BE2C (cell line): ENCODE measurements around the gene FBXW11.
"Not testable (repeated sequence)": the region's sequence is repeated elsewhere in the genome, so short reads cannot be mapped to it uniquely, and the experiment has no call there.

Experiments used
- DNase-seq: peaks from one replicate; pipeline ENCODE4 v3.0.0-alpha.2; 2020
- H3K27me3 ChIP-seq: fragments of 250-450 bp; sonication (Bioruptor Pico); 2 replicates; pipeline ENCODE4 v1.5.1; 2020; ENCODE audit warnings: mild to moderate bottlenecking
- H3K36me3 ChIP-seq: fragments of 250-450 bp; sonication (Bioruptor Pico); 2 replicates; pipeline ENCODE4 v1.5.1; 2020; ENCODE audit warnings: mild to moderate bottlenecking
- H3K4me1 ChIP-seq: fragments of 250-450 bp; sonication (Bioruptor Pico); 2 replicates; pipeline ENCODE4 v1.5.1; 2020
- H3K4me3 ChIP-seq: 2 replicates; pipeline ENCODE4 v1.5.1; 2011; ENCODE audit warnings: low read depth, low read length
- H3K9me3 ChIP-seq: fragments of 250-450 bp; sonication (Bioruptor Pico); 2 replicates; pipeline ENCODE4 v1.5.1; 2020
- TF ChIP-seq, protein P1 (sequence below): IDR thresholded peaks from 2 replicates; pipeline ENCODE4 v1.5.1; 2012; ENCODE audit warnings: mild to moderate bottlenecking, low read depth, low read length

FBXW11 gene

DNA sequence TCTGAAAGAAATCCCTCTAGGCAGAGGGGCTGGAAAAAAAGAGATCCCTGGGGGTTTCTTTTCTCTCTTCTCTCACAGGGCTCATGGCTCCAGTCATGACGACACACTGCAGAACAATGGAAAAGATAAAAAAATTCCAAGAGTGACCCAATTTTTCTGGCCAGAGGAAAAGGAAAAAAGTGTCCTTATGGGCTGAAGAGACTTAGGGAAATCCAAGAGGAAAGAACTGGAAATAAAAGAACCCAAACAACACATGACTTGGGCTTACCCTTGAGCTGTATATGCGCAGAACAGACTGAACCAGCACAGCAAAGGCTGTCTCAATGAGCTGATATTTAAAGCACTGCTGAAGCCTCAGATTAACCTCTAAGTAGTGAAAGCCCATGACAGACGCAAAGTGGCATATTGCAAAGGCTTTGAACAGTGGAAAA, 118.4 kb downstream of the FBXW11 start:
- TF ChIP-seq, protein P1, sequence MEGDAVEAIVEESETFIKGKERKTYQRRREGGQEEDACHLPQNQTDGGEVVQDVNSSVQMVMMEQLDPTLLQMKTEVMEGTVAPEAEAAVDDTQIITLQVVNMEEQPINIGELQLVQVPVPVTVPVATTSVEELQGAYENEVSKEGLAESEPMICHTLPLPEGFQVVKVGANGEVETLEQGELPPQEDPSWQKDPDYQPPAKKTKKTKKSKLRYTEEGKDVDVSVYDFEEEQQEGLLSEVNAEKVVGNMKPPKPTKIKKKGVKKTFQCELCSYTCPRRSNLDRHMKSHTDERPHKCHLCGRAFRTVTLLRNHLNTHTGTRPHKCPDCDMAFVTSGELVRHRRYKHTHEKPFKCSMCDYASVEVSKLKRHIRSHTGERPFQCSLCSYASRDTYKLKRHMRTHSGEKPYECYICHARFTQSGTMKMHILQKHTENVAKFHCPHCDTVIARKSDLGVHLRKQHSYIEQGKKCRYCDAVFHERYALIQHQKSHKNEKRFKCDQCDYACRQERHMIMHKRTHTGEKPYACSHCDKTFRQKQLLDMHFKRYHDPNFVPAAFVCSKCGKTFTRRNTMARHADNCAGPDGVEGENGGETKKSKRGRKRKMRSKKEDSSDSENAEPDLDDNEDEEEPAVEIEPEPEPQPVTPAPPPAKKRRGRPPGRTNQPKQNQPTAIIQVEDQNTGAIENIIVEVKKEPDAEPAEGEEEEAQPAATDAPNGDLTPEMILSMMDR: no peak
- DNase-seq: no peak
- H3K27me3 ChIP-seq: no peaks in the 10 kb centered on the region
- H3K36me3 ChIP-seq: peaks cover 16% of the 10 kb centered on the region
- H3K9me3 ChIP-seq: no peaks in the 10 kb centered on the region
- no peaks in the 10 kb centered on the region for H3K4me1 ChIP-seq
- no peak overlapping the region for H3K4me3 ChIP-seq

DNA sequence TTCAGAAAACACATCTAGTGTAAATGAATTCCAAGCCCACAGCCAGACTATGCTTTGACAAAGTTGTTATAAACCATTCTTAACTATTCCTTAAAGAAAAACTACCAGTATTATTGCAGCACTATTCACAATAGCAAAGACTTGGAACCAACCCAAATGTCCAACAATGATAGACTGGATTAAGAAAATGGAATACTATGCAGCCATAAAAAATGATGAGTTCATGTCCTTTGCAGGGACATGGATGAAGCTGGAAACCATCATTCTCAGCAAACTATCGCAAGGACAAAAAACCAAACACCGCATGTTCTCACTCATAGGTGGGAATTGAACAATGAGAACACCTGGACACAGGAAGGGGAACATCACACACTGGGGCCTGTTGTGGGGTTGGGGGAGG, 120.4 kb downstream of the FBXW11 start:
- not testable (repeated sequence) for H3K4me3 ChIP-seq, H3K4me1 ChIP-seq, H3K27me3 ChIP-seq, H3K9me3 ChIP-seq, DNase-seq
- peaks cover 20% of the 10 kb centered on the region for H3K36me3 ChIP-seq

DNA sequence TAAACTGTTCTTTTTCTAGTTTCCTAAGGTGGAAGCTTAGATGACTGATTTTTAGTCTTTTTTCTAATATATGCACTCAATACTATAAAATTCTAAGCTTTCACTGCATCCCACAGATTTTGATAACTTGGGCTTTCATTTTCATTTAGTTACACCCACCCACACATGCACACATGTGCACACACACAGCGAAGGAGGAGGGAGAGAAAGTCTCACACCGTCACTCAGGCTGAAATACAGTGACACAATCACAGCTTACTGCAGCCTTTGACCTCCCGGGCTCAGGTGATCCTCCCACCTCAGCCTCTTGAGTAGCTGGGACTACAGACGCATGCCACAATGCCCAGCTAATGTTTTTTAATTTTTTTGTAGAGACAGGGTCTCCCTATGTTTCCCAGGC, 124.3 kb downstream of the FBXW11 start:
- TF ChIP-seq, protein P1: no peak
- Histone ChIP-seq H3K4me1 (no peaks in the 10 kb centered on the region), H3K9me3 (no peaks in the 10 kb centered on the region), H3K4me3 (no peak overlapping the region), H3K36me3 (peaks cover 26% of the 10 kb centered on the region), H3K27me3 (no peaks in the 10 kb centered on the region)
- DNase-seq: no peak

DNA sequence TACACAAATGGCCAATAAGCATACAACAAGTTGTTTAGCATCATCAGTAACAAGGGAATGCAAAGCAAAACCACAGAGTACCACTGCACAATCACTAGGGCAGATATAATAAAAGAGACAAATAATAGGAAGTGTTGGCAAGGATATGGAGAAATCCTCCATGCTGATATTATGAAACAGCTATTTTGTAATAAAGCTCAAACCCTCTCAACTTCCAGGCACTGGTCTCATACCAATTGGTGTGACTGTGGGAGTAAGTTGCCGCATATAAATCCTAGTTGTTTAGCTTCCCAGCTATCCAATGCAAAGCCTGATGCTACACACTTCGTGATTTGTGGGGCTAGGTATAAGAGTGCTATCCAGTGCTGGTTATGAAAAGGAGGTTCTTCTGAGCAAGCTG, 132.2 kb downstream of the FBXW11 start:
- DNase-seq: no peak
- H3K4me3 ChIP-seq: no peak overlapping the region
- TF ChIP-seq, protein P1: no peak
- no peaks in the 10 kb centered on the region for H3K27me3 ChIP-seq
- no peaks in the 10 kb centered on the region for H3K9me3 ChIP-seq
- no peaks in the 10 kb centered on the region for H3K4me1 ChIP-seq
- peaks cover 43% of the 10 kb centered on the region for H3K36me3 ChIP-seq

DNA sequence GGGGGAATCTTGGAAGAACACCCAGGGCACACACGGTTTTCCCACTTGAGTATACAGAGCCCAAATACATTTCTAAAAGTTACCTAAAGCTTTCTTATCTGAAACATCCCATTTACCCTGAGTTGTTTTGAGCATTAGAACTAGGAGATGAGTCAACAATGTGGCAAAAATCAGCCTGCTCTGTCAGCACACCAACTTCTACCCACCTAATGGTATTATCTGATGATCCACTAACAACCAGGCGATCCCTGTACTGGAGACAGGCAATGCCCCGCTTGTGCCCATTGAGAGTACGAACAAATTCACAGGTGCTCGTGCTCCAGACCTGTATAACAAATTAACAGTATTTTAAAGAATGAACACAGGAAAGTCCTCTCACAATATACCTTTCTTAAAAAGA, 133.8 kb downstream of the FBXW11 start:
- Histone ChIP-seq H3K4me1 (no peaks in the 10 kb centered on the region), H3K4me3 (no peak overlapping the region), H3K27me3 (no peaks in the 10 kb centered on the region), H3K9me3 (no peaks in the 10 kb centered on the region), H3K36me3 (peaks cover 45% of the 10 kb centered on the region)
- no peak for DNase-seq
- TF ChIP-seq, protein P1: no peak

DNA sequence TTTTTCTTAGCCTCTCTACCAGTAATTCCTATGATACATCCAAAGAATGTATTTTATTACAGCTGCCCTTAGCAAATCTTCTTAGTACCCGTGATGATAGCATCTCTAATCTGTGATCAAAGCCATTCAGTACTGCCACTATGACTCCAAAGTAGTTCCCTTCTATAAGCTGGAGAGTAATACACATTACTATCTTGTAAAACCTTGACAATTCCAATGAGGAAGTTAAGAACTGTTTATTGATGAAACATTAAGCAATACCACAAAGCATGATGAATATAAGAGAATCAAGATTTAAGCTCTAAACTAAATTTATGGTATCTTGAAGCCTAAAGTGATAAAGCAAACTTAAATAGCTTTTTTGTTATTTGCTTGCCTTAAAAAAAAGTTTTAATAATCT, 134.7 kb downstream of the FBXW11 start:
- H3K36me3 ChIP-seq: peaks cover 46% of the 10 kb centered on the region
- TF ChIP-seq, protein P1: no peak
- H3K9me3 ChIP-seq: no peaks in the 10 kb centered on the region
- no peaks in the 10 kb centered on the region for H3K27me3 ChIP-seq
- no peaks in the 10 kb centered on the region for H3K4me1 ChIP-seq
- H3K4me3 ChIP-seq: no peak overlapping the region
- no peak for DNase-seq

DNA sequence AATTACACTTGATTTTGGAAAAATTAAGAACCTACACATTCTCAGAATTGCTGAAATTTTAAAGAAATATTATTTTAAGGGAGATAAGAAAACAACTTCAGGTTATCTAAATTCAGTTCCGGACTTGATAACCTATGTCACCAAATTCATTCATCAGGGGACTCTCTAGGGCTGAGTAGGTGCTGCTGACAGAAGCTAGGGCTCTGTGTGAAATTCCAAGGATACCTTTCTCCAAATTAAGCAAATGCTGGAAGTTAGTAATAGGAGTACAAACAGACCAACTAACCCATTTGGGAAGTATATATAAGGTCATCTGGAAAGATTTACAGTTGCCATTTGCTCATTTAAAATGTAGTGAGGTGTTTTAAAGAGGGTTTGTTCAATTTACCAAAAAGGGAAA, 136.5 kb downstream of the FBXW11 start:
- DNase-seq: no peak
- H3K4me1 ChIP-seq: no peaks in the 10 kb centered on the region
- H3K27me3 ChIP-seq: no peaks in the 10 kb centered on the region
- H3K4me3 ChIP-seq: no peak overlapping the region
- H3K9me3 ChIP-seq: no peaks in the 10 kb centered on the region
- TF ChIP-seq, protein P1: no peak
- H3K36me3 ChIP-seq: peaks cover 40% of the 10 kb centered on the region
